ENCODE data around the gene CEP350.
A peak's percentile ranks its signal among the peaks of the same experiment; 100 is the strongest.
"Not testable (repeated sequence)": the region's sequence is repeated elsewhere in the genome, so short reads cannot be mapped to it uniquely, and the experiment has no call there.

CEP350 gene

DNA sequence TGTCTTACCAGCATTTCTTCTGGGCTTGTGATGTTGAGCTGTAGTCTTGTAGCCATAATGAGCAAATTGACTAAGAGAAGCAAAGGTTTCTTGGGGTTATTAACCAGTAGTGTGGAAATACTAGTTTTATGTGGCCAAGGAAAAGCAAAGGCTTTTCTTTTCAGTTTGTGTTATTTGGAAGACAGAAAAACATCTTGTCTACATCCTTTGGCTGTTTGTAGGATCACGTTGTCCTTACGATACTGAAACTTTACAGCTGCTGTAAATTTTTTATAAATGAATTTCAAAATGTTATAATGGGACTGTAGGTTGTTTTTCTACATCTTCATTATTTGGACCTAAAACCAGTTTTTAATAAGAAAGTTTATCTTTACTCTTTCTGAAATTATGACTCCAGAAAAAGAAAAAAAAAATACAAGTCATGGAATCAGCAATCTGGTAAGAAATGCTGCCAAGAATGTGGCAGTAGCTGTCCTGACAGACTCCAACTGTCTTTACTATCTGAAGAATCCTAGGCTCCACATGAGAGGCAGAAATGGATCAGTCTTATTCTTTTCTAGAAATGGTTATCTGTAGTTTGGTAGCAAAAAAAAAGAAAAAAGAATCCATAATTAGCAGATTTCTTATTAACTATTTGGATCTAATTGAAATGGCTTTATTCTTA lies 158.5 kb downstream of the CEP350 start:
- no peak for DNase-seq (ENCODE audit: extremely low read depth in 1 of 2, low read depth in 1 of 2)

- DNase-seq (ENCODE audit: extremely low read depth in 1 of 2, low read depth in 1 of 2) = no peak
Observed at GRCh38 chr1:180114396-180114945, 159.9 kb downstream of the CEP350 start.

GRCh38 chr1:180116964-180117763 lies 162.6 kb downstream of the CEP350 start:
- no peak for DNase-seq (ENCODE audit: extremely low read depth in 1 of 2, low read depth in 1 of 2)

GRCh38 chr1:180117764-180118116 lies 163.1 kb downstream of the CEP350 start:
- DNase-seq (ENCODE audit: extremely low read depth in 1 of 2, low read depth in 1 of 2) = no peak

DNA sequence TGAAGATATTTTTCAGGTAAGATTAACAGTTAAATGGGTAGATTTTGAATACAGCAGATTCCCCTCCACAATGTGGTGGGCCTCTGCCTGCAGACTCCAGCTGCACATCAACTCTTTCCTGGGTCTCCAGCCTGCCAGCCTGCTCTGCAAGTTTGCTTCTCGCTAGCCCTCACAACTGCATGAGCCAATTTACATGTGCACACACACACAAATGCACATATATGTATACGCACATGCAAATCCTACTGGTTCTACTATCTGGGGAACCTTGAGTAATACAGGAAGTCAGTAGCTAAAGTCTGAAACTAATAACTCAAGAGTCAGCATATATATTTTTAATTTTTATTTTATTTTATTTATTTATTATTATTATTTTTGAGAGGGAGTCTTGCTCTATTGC lies 165.2 kb downstream of the CEP350 start:
- no peak for DNase-seq (ENCODE audit: extremely low read depth in 1 of 2, low read depth in 1 of 2)

DNA sequence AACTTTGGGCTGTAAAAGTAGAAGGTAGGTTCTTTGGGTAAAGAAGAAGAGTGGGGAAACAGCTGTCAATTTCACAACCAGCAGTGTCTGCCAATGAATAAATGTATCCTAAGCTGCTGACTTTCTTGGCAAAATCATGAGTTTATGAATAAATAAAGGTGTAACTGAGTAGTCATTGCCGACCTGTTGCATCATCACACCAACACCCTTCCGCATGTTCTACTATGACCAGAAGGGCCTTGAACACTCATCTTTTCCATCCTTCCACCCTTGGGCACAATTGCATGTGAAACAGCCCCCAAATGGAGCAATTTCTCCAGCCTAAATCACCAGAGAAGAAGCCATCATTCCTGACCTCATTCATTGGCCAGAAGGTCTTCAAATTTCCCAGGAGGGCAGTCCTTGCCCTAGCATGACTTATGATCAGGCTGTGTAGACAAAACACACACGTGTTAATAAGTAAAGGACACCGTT lies 168.9 kb downstream of the CEP350 start:
- DNase-seq (ENCODE audit: extremely low read depth in 1 of 2, low read depth in 1 of 2) = no peak

GRCh38 chr1:180130651-180131050 lies 176.0 kb downstream of the CEP350 start:
- DNase-seq (ENCODE audit: extremely low read depth in 1 of 2, low read depth in 1 of 2) = no peak

DNA sequence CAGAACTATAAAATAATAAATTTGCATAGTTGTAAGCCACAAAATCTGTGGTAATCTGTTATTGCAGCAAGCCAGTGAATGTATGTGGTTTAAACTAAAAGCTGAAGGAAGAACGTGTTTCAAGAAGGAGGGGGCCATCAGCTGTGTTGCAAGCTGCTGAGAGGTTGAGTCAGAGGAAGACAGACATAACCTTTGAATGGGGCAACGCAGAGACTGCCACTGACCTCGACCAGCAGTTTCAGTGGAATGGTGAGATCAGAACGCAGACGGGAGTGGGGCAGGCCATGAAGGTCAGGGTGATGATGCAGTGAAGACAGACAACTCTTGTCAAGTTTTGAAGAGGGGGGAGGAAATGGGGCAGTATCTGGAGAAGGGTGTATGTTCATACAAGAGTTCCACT lies 176.9 kb downstream of the CEP350 start:
- DNase-seq (ENCODE audit: extremely low read depth in 1 of 2, low read depth in 1 of 2) = peak; percentile 15 to 44

- DNase-seq (ENCODE audit: extremely low read depth in 1 of 2, low read depth in 1 of 2) = no peak
Observed at GRCh38 chr1:180133193-180133592, 178.6 kb downstream of the CEP350 start.

GRCh38 chr1:180133688-180134087 lies 179.1 kb downstream of the CEP350 start:
- DNase-seq (ENCODE audit: extremely low read depth in 1 of 2, low read depth in 1 of 2) = not testable (repeated sequence)

GRCh38 chr1:180135535-180135934 lies 180.9 kb downstream of the CEP350 start:
- DNase-seq (ENCODE audit: extremely low read depth in 1 of 2, low read depth in 1 of 2) = no peak

- no peak for DNase-seq (ENCODE audit: extremely low read depth in 1 of 2, low read depth in 1 of 2)
Observed at GRCh38 chr1:180136331-180136967, 181.8 kb downstream of the CEP350 start.

GRCh38 chr1:180136968-180137356 lies 182.4 kb downstream of the CEP350 start:
- no peak for DNase-seq (ENCODE audit: extremely low read depth in 1 of 2, low read depth in 1 of 2)

DNA sequence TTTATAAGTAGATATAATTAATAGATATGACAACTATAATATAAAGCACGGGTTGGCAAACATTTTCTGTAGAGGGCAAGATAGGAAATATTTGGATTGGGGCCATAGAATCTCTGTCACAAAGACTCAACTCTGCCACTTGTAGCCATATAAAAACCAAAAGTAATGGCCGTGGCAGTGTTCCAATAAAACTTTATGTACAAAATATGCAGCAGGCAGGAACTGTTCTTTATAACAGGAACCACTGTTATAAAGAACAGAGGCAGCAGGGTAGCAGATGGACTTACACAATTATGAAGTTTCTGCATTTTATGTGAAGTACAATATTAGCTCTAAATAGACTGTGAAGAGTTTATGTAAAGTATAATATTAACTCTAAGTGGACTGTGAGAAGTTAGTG lies 183.2 kb downstream of the CEP350 start:
- DNase-seq (ENCODE audit: extremely low read depth in 1 of 2, low read depth in 1 of 2) = no peak

- DNase-seq (ENCODE audit: extremely low read depth in 1 of 2, low read depth in 1 of 2) = no peak
Observed at GRCh38 chr1:180141381-180141934, 186.8 kb downstream of the CEP350 start.

DNA sequence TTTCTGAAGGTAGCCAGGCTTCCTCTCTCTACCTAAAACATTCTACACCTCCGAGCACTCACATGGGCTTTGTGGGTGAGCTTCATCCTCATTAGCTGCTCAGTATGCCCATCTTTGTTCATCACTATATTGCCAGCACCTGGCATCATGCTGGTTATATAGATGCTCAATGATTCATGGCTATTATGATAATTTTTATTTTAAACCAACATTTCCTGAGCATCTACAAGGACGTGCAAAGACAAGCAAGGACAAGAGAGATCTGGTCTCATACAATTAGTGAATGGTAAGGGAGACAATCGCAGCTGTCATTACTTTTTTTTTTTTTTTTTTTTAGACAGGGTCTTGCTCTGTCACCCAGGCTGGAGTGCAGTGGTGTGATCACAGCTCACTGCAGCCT lies 188.7 kb downstream of the CEP350 start:
- no peak for DNase-seq (ENCODE audit: extremely low read depth in 1 of 2, low read depth in 1 of 2)

DNA sequence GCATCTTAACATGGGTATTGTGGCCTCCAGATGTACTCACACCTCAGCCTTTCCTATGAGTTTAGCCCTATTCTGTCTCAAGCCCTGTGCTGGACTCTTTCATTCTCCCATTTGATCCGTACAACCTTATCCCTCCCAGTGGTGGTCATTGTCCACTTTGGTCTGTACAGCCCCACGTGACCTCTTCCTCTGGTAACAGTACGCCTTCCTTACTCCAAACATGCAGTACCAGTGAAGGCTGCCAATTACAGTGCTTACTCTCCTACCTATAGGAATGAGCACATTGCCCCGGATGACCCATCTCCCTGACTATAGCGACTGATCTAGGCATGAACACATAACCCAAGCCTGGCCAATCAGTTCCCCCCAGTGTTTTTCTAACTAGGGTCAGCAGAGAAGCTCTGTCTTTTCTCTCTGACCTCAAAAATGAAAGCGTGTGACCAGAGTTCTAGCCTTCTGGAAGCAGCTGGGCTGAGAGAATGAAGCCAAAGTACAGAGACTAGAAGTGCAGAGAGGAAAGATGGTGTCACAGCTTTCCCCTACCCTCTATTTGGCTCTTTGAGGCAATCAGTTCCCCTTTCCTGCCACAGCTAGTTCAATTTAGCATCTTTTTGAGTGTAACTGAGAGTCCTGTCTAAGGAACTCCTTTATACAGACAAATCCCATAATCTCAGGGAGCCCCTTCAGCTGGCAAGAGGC lies 190.2 kb downstream of the CEP350 start:
- DNase-seq (ENCODE audit: extremely low read depth in 1 of 2, low read depth in 1 of 2) = no peak

- DNase-seq (ENCODE audit: extremely low read depth in 1 of 2, low read depth in 1 of 2) = no peak
Observed at GRCh38 chr1:180145446-180145845, 190.8 kb downstream of the CEP350 start.

- DNase-seq (ENCODE audit: extremely low read depth in 1 of 2, low read depth in 1 of 2) = no peak
Observed at GRCh38 chr1:180150982-180151381, 196.4 kb downstream of the CEP350 start.

GRCh38 chr1:180151508-180151907 lies 196.9 kb downstream of the CEP350 start:
- DNase-seq (ENCODE audit: extremely low read depth in 1 of 2, low read depth in 1 of 2) = no peak

DNA sequence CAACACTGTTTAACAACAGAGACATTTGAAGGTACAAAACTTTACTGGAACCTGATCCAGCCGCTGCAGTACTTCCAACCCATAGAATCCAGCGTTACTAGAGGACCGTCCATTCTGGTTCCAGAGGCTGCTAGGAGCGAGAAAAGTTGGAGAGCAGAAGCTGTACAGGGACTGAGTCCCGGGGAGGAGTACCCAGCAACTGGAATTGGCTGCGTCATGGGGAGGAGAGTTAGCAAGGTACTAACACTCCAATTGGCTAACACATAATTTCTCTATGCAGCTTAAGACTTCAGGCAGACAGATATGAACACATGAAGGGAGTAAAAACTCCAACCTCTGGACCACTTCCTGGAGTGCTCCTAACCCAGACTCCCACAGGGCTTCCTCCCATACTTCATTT lies 198.0 kb downstream of the CEP350 start:
- no peak for DNase-seq (ENCODE audit: extremely low read depth in 1 of 2, low read depth in 1 of 2)
